HG03378 (cell line): ENCODE results near the gene RETN.

Experiments used
- ATAC-seq: cut with Tn5 transposase; IDR thresholded peaks from one replicate; pipeline ENCODE4 v1.9.1; 2021; ENCODE audit warnings: mild to moderate bottlenecking, moderate library complexity; ENCODE audit not compliant: unreplicated experiment

Gene RETN

GRCh38 chr19:7657131-7657751 is 11.6 kb upstream of the RETN start:
- ATAC-seq: no peak

GRCh38 chr19:7658219-7658686 is 10.6 kb upstream of the RETN start:
- no peak for ATAC-seq

- no peak for ATAC-seq
Observed at GRCh38 chr19:7661744-7662538, 6.9 kb upstream of the RETN start.

- ATAC-seq: no peak
Observed at GRCh38 chr19:7662657-7663056, 6.2 kb upstream of the RETN start.

- no peak for ATAC-seq
Observed at GRCh38 chr19:7663706-7664105, 5.1 kb upstream of the RETN start.

GRCh38 chr19:7665076-7665475 is 3.8 kb upstream of the RETN start:
- ATAC-seq: no peak

- ATAC-seq: no peak
Observed at GRCh38 chr19:7669641-7670040, 792 bp downstream of the RETN start.

- ATAC-seq: no peak
Observed at GRCh38 chr19:7670150-7670783, 1.4 kb downstream of the RETN start.

- ATAC-seq: no peak
Observed at GRCh38 chr19:7670790-7671189, 1.9 kb downstream of the RETN start.

GRCh38 chr19:7672522-7672921 is 3.7 kb downstream of the RETN start:
- ATAC-seq: no peak

GRCh38 chr19:7674010-7675005 is 5.5 kb downstream of the RETN start:
- no peak for ATAC-seq

- ATAC-seq: no peak
Observed at GRCh38 chr19:7676376-7676775, 7.5 kb downstream of the RETN start.

- no peak for ATAC-seq
Observed at GRCh38 chr19:7676854-7677253, 8.0 kb downstream of the RETN start, which contains the start of gene MCEMP1. Gene MCEMP1, plus strand, starts transcription at chr19:7677090. Its CDS starts 31 bp downstream, at chr19:7677121.

GRCh38 chr19:7677669-7678311 is 8.9 kb downstream of the RETN start:
- no peak for ATAC-seq

GRCh38 chr19:7678971-7679751 is 10.3 kb downstream of the RETN start:
- ATAC-seq: peak; percentile 47

- no peak for ATAC-seq
Observed at GRCh38 chr19:7679771-7680605, 11.1 kb downstream of the RETN start.

GRCh38 chr19:7680606-7681339 is 11.9 kb downstream of the RETN start, which contains the start of gene TRAPPC5:
Gene TRAPPC5, plus strand, starts transcription at chr19:7680833. Its CDS starts 1,421 bp downstream, at chr19:7682254.
- no peak for ATAC-seq
